Measurements from ENCODE around the gene POLR2L. TPM values are rescaled to one million over a fixed set of nuclear protein-coding genes. Genes with fewer than 3 reads are reported as not detected.

The POLR2L gene
- total RNA-seq, result 39.0 and 44.4 TPM in 2 replicates
- total RNA-seq (2013), result 42.5 TPM
- 39.1 and 80.8 TPM in 2 replicates for polyA plus RNA-seq
- polyA minus RNA-seq, result 71.3 and 91.4 TPM in 2 replicates

GRCh38 chr11:842370-843002 lies at the start of gene POLR2L, which contains the start of gene TSPAN4:
POLR2L (minus strand) TSS chr11:842529; CDS start chr11:842508, 21 bp downstream.
TSPAN4 (plus strand) TSS chr11:842852; CDS start chr11:850305, 7,453 bp downstream.
- H3K36me3 ChIP-seq (replicated peaks in 1 of 2; ENCODE audit: control extremely low read depth in 1 of 2, control insufficient read depth in 1 of 2, extremely low read depth in 1 of 2, insufficient read depth in 2 of 2, low read length in 1 of 2), result peaks cover 0 to 17% of the 10 kb centered on the region in 2 experiments
- H3K4me2 ChIP-seq (replicated peaks; ENCODE audit: low read depth, low read length, poor library complexity, severe bottlenecking), result peak within 1 kb of the TSS; percentile 88
- WGBS (ENCODE audit: insufficient coverage), result under 1% methylated on average over 87 of the region's 87 CpGs
- peaks cover 39% of the 10 kb centered on the region for H4K20me1 ChIP-seq (ENCODE audit: control insufficient read depth, insufficient read depth, low read length, poor library complexity, severe bottlenecking)
- DNase-seq, result peak; percentile 97
- H3K27me3 ChIP-seq (replicated peaks in 1 of 4; ENCODE audit: control extremely low read depth in 1 of 4, control insufficient read depth in 3 of 4, insufficient read depth in 4 of 4, low read length in 3 of 4), result peaks cover 0 to 30% (median 6%) of the 10 kb centered on the region in 4 experiments
- no peak for TF ChIP-seq EZH2 (IDR thresholded peaks at IDR 0.05; ENCODE audit: borderline replicate concordance, insufficient read depth, low read depth, low read length, poor library complexity, severe bottlenecking)
- TF ChIP-seq, protein P1, sequence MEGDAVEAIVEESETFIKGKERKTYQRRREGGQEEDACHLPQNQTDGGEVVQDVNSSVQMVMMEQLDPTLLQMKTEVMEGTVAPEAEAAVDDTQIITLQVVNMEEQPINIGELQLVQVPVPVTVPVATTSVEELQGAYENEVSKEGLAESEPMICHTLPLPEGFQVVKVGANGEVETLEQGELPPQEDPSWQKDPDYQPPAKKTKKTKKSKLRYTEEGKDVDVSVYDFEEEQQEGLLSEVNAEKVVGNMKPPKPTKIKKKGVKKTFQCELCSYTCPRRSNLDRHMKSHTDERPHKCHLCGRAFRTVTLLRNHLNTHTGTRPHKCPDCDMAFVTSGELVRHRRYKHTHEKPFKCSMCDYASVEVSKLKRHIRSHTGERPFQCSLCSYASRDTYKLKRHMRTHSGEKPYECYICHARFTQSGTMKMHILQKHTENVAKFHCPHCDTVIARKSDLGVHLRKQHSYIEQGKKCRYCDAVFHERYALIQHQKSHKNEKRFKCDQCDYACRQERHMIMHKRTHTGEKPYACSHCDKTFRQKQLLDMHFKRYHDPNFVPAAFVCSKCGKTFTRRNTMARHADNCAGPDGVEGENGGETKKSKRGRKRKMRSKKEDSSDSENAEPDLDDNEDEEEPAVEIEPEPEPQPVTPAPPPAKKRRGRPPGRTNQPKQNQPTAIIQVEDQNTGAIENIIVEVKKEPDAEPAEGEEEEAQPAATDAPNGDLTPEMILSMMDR (IDR thresholded peaks at IDR 0.05), result no peak
- intact Hi-C loops (cut with micrococcal nuclease), result loop anchor here (1.0 to 5.0 kb wide), 5 partner anchors 9 to 1010 kb away; partner anchors contain the start of genes CHID1, LSP1 and RPLP2
- peak within 1 kb of the TSS; percentile 91 for H3K27ac Mint-ChIP-seq
- no peaks in the 10 kb centered on the region for H3K27me3 Mint-ChIP-seq
- ChIA-PET POLR2A (interaction anchor here (0.6 to 5.2 kb wide), 11 partner anchors 8 to 540 kb away, joined by 3 to 29 read pairs (median 6); partner anchors contain the start of genes CD151, CRACR2B, PNPLA2 and RPLP2), CTCF (interaction anchor here (0.8 to 1.6 kb wide), 4 partner anchors 9 to 44 kb away, joined by 3 to 6 read pairs (median 3); partner anchors contain the start of genes CD151 and CRACR2B)
- H3K4me3 Mint-ChIP-seq, result peak within 1 kb of the TSS; percentile 88
- peaks cover 27% of the 10 kb centered on the region for H3K4me1 Mint-ChIP-seq
- ATAC-seq (ENCODE audit: low read depth), result peak; percentile 84
- H3K4me1 ChIP-seq (ENCODE audit: control insufficient read depth in 2 of 2, insufficient read depth in 2 of 2, low read length in 2 of 2), result peaks cover 26 to 37% of the 10 kb centered on the region in 2 donors
- no peaks in the 10 kb centered on the region for H3K9me3 ChIP-seq (ENCODE audit: control extremely low read depth in 1 of 3, control insufficient read depth in 2 of 3, insufficient read depth in 1 of 3, low read length in 2 of 3)
- peak within 1 kb of the TSS; percentile 85 for H3K9ac ChIP-seq (ENCODE audit: low read length)
- peak within 1 kb of the TSS in 1 of 2 donors; percentile 93 for H3K27ac ChIP-seq (ENCODE audit: low read length in 2 of 2)
- H3K9me3 Mint-ChIP-seq (ENCODE audit: insufficient read depth), result no peaks in the 10 kb centered on the region
- peak within 1 kb of the TSS; percentile 96 for H2AFZ ChIP-seq (ENCODE audit: insufficient read depth, low read depth, low read length, poor library complexity, severe bottlenecking)
- H3K4me3 ChIP-seq (ENCODE audit: control extremely low read depth in 1 of 5, extremely low read depth in 1 of 5, insufficient read depth in 1 of 5, low read depth in 2 of 5, low read length in 4 of 5), result peak within 1 kb of the TSS; percentile 69 to 96 (median 76)
- H3K79me2 ChIP-seq (ENCODE audit: control insufficient read depth, insufficient read depth, low read length), result peaks cover 20% of the 10 kb centered on the region
